Transverse colon (tissue), 4 donors: ENCODE measurements around the gene SCD5. TPM values are rescaled to one million over a fixed set of nuclear protein-coding genes. Genes with fewer than 3 reads are reported as not detected.

Experiments
- DNase-seq: peaks from one replicate; pipeline ENCODE4 v3.0.0-alpha.2; 2019
- H3K27ac ChIP-seq, 4 donors: fragments of 200-600 bp; sonication (generic); 2 replicates each; pipeline ENCODE4 v1.5.1; 2016 to 2018; ENCODE audit warnings: inconsistent platforms in 4 of 4
- H3K27me3 ChIP-seq: fragments of 200-600 bp; sonication (generic); 2 replicates; pipeline ENCODE4 v1.5.1; 2017; ENCODE audit warnings: inconsistent platforms
- H3K36me3 ChIP-seq, 4 donors: fragments of 200-600 bp; sonication (generic); 2 replicates each; pipeline ENCODE4 v1.5.1; 2017 to 2019; ENCODE audit warnings: inconsistent platforms in 4 of 4
- H3K4me1 ChIP-seq, 4 donors: fragments of 200-600 bp; sonication (generic); 2 replicates each; pipeline ENCODE4 v1.5.1; 2017 to 2020; ENCODE audit warnings: inconsistent platforms in 4 of 4
- H3K4me3 ChIP-seq, 4 donors: fragments of 200-600 bp; sonication (generic); 1 replicate in 1 of 4; 2 replicates in 3 of 4; pipeline versions ENCODE4 v1.5.1 to v1.6.1; 2017 to 2019; ENCODE audit warnings: inconsistent platforms in 4 of 4
- H3K9me3 ChIP-seq, 2 donors: fragments of 200-600 bp; sonication (generic); 2 replicates each; pipeline ENCODE4 v1.5.1; 2017 to 2019; ENCODE audit warnings: inconsistent platforms in 2 of 2
- CTCF ChIP-seq, 5 experiments: fragments of 200-600 bp in 3 of 5; fragments of 450-650 bp in 2 of 5; sonication (generic) in 3 of 5; IDR thresholded peaks; 1 replicate in 2 of 5; 2 replicates in 3 of 5; pipeline ENCODE4 v1.5.1; 2016 to 2017; ENCODE audit warnings: antibody characterized with exemption in 5 of 5, inconsistent platforms in 3 of 5, mild to moderate bottlenecking in 2 of 5, moderate library complexity in 1 of 5
- EP300 ChIP-seq: sonication (generic); formaldehyde crosslinking; IDR thresholded peaks from one replicate; pipeline ENCODE4 v1.6.1; 2017; ENCODE audit warnings: antibody characterized with exemption, low read depth
- POLR2A ChIP-seq: fragments of 450-650 bp; IDR thresholded peaks from one replicate; pipeline ENCODE4 v1.6.1; 2016; ENCODE audit warnings: antibody characterized with exemption, mild to moderate bottlenecking, moderate library complexity
- POLR2AphosphoS5 ChIP-seq, 3 donors: sonication (generic); formaldehyde crosslinking; IDR thresholded peaks; one replicate each; pipeline ENCODE4 v1.6.1; 2016; ENCODE audit warnings: antibody characterized with exemption in 3 of 3
- WGBS, 2 donors: methylation state at CpG; one replicate each; pipeline ENCODE4 v1.1.5; 2018; ENCODE audit warnings: low coverage in 1 of 2; 5-methylcytosine and 5-hydroxymethylcytosine counted together
- in situ Hi-C, 4 donors: fragments of 200-750 bp; cut with MboI; loops; one replicate each; pipeline versions ENCODE4 v1.15.0 to v1.15.1; 2017; ENCODE audit warnings: low sequenced_read_pairs in 3 of 4, low pct_ligation_motif_present in 1 of 4, low pct_unique_long_range_greater_than_20kb in 1 of 4
- intact Hi-C: fragments of 100-400 bp; cut with DNase I; formaldehyde crosslinking; loops from one replicate; pipeline ENCODE4 v1.15.1; 2023; ENCODE audit warnings: low total_unique reads
- total RNA-seq, 4 donors: library from RNA; depleted of rRNA; stranded (reverse); fragments of >200 nt; gene quantifications; one replicate each; pipeline ENCODE4 v1.1.0, GENCODE V29; 2016

Gene SCD5
- total RNA-seq, 4 donors from 2014 or later: 1.5 to 7.5 (median 3.5) TPM

- intact Hi-C loops: no loop called here
Observed at GRCh38 chr4:82786828-82787227, 11.8 kb downstream of the SCD5 start.

GRCh38 chr4:82785611-82786400, 12.8 kb downstream of the SCD5 start:
- H3K4me1 ChIP-seq: peaks cover 4 to 18% (median 15%) of the 10 kb centered on the region in 4 donors
- H3K27me3 ChIP-seq: no peaks in the 10 kb centered on the region
- H3K9me3 ChIP-seq: no peaks in the 10 kb centered on the region
- H3K36me3 ChIP-seq: no peaks in the 10 kb centered on the region
- WGBS, 2 donors: 50 to 51% methylated on average over 5 of the region's 5 CpGs
- no peak for DNase-seq
- H3K4me3 ChIP-seq: no peak overlapping the region
- no peak for TF ChIP-seq EP300
- no peak for TF ChIP-seq POLR2A
- TF ChIP-seq CTCF (IDR thresholded peaks at IDR 0.05): no peak
- no peak for TF ChIP-seq POLR2AphosphoS5 (IDR thresholded peaks at IDR 0.05)
- H3K27ac ChIP-seq: no peak overlapping the region
- intact Hi-C loops: no loop called here
- in situ Hi-C loops: no loop called here

More at GRCh38 chr4:82786828-82787227, 11.8 kb downstream of the SCD5 start:
- no peak overlapping the region for H3K27ac ChIP-seq
- peaks cover 3 to 11% (median 9%) of the 10 kb centered on the region in 4 donors for H3K4me1 ChIP-seq
- no peaks in the 10 kb centered on the region for H3K36me3 ChIP-seq
- H3K4me3 ChIP-seq: no peak overlapping the region
- H3K27me3 ChIP-seq: no peaks in the 10 kb centered on the region
- no peak for DNase-seq
- 84% methylated on average over 4 of the region's 4 CpGs for WGBS, 2 donors
- in situ Hi-C loops: no loop called here
- no peaks in the 10 kb centered on the region for H3K9me3 ChIP-seq
- TF ChIP-seq CTCF (IDR thresholded peaks at IDR 0.05) (no peak), POLR2AphosphoS5 (IDR thresholded peaks at IDR 0.05) (no peak), POLR2A (no peak), EP300 (no peak)

GRCh38 chr4:82784681-82785610, 13.7 kb downstream of the SCD5 start:
- no peak for DNase-seq
- no peak overlapping the region for H3K27ac ChIP-seq
- H3K4me1 ChIP-seq: peaks cover 10 to 24% (median 17%) of the 10 kb centered on the region in 4 donors
- H3K27me3 ChIP-seq: no peaks in the 10 kb centered on the region
- in situ Hi-C loops (no loop called here), intact Hi-C loops (no loop called here)
- 40 to 49% methylated on average over 6 to 9 of the region's 9 CpGs for whole genome bisulfite sequencing, 2 donors
- H3K9me3 ChIP-seq: no peaks in the 10 kb centered on the region
- no peak for TF ChIP-seq EP300
- TF ChIP-seq POLR2A: no peak
- no peak for TF ChIP-seq POLR2AphosphoS5 (IDR thresholded peaks at IDR 0.05)
- TF ChIP-seq CTCF (IDR thresholded peaks at IDR 0.05): no peak
- no peak overlapping the region for H3K4me3 ChIP-seq
- H3K36me3 ChIP-seq: no peaks in the 10 kb centered on the region
